HEK293 (cell line): ENCODE measurements around the gene TMEM61.

ENCODE experiments used
- CTCF ChIA-PET: fragments of 350-600 bp; formaldehyde crosslinking; extraction: SDS; loops from one replicate; lab custom pipeline; 2021; ENCODE audit warnings: antibody characterized with exemption; lab: Yijun Ruan, JAX
- POLR2A ChIA-PET: fragments of 300-600 bp; formaldehyde crosslinking; extraction: SDS; loops from one replicate; lab custom pipeline; 2020; ENCODE audit warnings: antibody characterized with exemption, inconsistent platforms; lab: Yijun Ruan, JAX
- H3K27ac ChIP-seq: fragments of 200-500 bp; sonication (Bioruptor generic); 2 replicates; pipeline ENCODE4 v1.5.1; 2014; ENCODE audit warnings: low read depth, low read length, control low read depth, inconsistent platforms; ENCODE audit errors: extremely low read depth
- H3K36me3 ChIP-seq, 2 experiments: fragments of 200-500 bp in 1 of 2; sonication (Bioruptor generic) in 1 of 2; 1 replicate in 1 of 2; 2 replicates in 1 of 2; pipeline ENCODE4 v1.5.1; 2014 to 2017; ENCODE audit warnings: inconsistent platforms in 2 of 2, low read length in 2 of 2; ENCODE audit not compliant: control insufficient read depth in 2 of 2, insufficient read depth in 1 of 2
- H3K4me1 ChIP-seq: fragments of 200-500 bp; sonication (Bioruptor generic); 2 replicates; pipeline ENCODE4 v1.5.1; 2014; ENCODE audit warnings: mild to moderate bottlenecking, low read length, inconsistent platforms; ENCODE audit not compliant: control insufficient read depth, insufficient read depth
- H3K4me3 ChIP-seq: 2 replicates; pipeline ENCODE4 v1.5.1; 2011; ENCODE audit warnings: low read depth, mild to moderate bottlenecking, control low read depth, low read length, moderate library complexity
- H3K9me3 ChIP-seq: fragments of 200-500 bp; sonication (Bioruptor generic); 2 replicates; pipeline ENCODE4 v1.5.1; 2014; ENCODE audit warnings: low read depth, low read length, inconsistent platforms; ENCODE audit not compliant: control insufficient read depth, insufficient read depth
- GLI4 ChIP-seq: fragments of 450-650 bp; formaldehyde crosslinking; IDR thresholded peaks from 2 replicates; pipeline ENCODE4 v1.5.1; 2016; ENCODE audit warnings: missing biosample characterization, missing genetic modification characterization
- HOXC10 ChIP-seq: sonication (generic); formaldehyde crosslinking; IDR thresholded peaks from 2 replicates; pipeline ENCODE4 v1.8.1; 2023; ENCODE audit warnings: mild to moderate bottlenecking, missing genetic modification reagents
- KLF10 ChIP-seq: fragments of 450-650 bp; IDR thresholded peaks from 2 replicates; pipeline ENCODE4 v1.5.1; 2018; ENCODE audit warnings: missing biosample characterization, mild to moderate bottlenecking, missing genetic modification characterization
- KLF7 ChIP-seq: fragments of 450-650 bp; formaldehyde crosslinking; IDR thresholded peaks from 2 replicates; pipeline ENCODE4 v1.5.1; 2016; ENCODE audit warnings: missing biosample characterization, missing genetic modification characterization, borderline replicate concordance
- SALL2 ChIP-seq: fragments of 450-650 bp; formaldehyde crosslinking; IDR thresholded peaks from 2 replicates; pipeline ENCODE4 v1.5.0; 2017; ENCODE audit warnings: missing biosample characterization, mild to moderate bottlenecking, missing genetic modification characterization, borderline replicate concordance
- SP7 ChIP-seq: fragments of 450-650 bp; formaldehyde crosslinking; IDR thresholded peaks from 2 replicates; pipeline ENCODE4 v1.5.1; 2016; ENCODE audit warnings: missing biosample characterization, missing genetic modification characterization
- TRIM28 ChIP-seq: IDR thresholded peaks from 2 replicates; pipeline ENCODE4 v1.6.1; 2011; ENCODE audit warnings: low read length, control low read depth, borderline replicate concordance
- ZBTB21 ChIP-seq: fragments of 450-650 bp; formaldehyde crosslinking; IDR thresholded peaks from 2 replicates; pipeline ENCODE4 v1.5.1; 2017; ENCODE audit warnings: missing biosample characterization, missing genetic modification characterization
- ZBTB7A ChIP-seq: fragments of 450-650 bp; formaldehyde crosslinking; IDR thresholded peaks from 2 replicates; pipeline ENCODE4 v1.5.1; 2016; ENCODE audit warnings: low read depth, missing biosample characterization, missing genetic modification characterization
- ZFP37 ChIP-seq: fragments of 450-650 bp; formaldehyde crosslinking; IDR thresholded peaks from 2 replicates; pipeline ENCODE4 v1.5.1; 2016; ENCODE audit warnings: missing biosample characterization, missing genetic modification characterization
- ZFP69B ChIP-seq: fragments of 450-650 bp; formaldehyde crosslinking; IDR thresholded peaks from 2 replicates; pipeline ENCODE4 v1.5.1; 2016; ENCODE audit warnings: missing biosample characterization, missing genetic modification characterization
- ZNF121 ChIP-seq: fragments of 450-650 bp; formaldehyde crosslinking; IDR thresholded peaks from 2 replicates; pipeline ENCODE4 v1.5.1; 2016; ENCODE audit warnings: missing biosample characterization, missing genetic modification characterization
- ZNF16 ChIP-seq: fragments of 450-650 bp; formaldehyde crosslinking; IDR thresholded peaks from 2 replicates; pipeline ENCODE4 v1.5.1; 2016; ENCODE audit warnings: low read depth, missing biosample characterization, missing genetic modification characterization
- ZNF202 ChIP-seq: fragments of 450-650 bp; formaldehyde crosslinking; IDR thresholded peaks from 2 replicates; pipeline ENCODE4 v1.5.1; 2016; ENCODE audit warnings: missing biosample characterization, missing genetic modification characterization, borderline replicate concordance
- ZNF23 ChIP-seq: fragments of 450-650 bp; formaldehyde crosslinking; IDR thresholded peaks from 2 replicates; pipeline ENCODE4 v1.5.1; 2016; ENCODE audit warnings: missing biosample characterization, missing genetic modification characterization, borderline replicate concordance
- ZNF335 ChIP-seq: fragments of 450-650 bp; formaldehyde crosslinking; conservative IDR thresholded peaks from 2 replicates; pipeline ENCODE4 v1.5.1; 2016; ENCODE audit warnings: missing biosample characterization, missing genetic modification characterization
- ZNF341 ChIP-seq: fragments of 450-650 bp; formaldehyde crosslinking; IDR thresholded peaks from 2 replicates; pipeline ENCODE4; 2016; ENCODE audit warnings: low read depth, missing biosample characterization, missing genetic modification characterization
- ZNF366 ChIP-seq: fragments of 450-650 bp; formaldehyde crosslinking; conservative IDR thresholded peaks from 2 replicates; pipeline ENCODE4 v1.5.1; 2016; ENCODE audit warnings: missing biosample characterization, missing genetic modification characterization
- ZNF391 ChIP-seq: fragments of 450-650 bp; formaldehyde crosslinking; IDR thresholded peaks from 2 replicates; pipeline ENCODE4 v1.5.1; 2016; ENCODE audit warnings: low read depth, missing biosample characterization, missing genetic modification characterization, borderline replicate concordance
- ZNF514 ChIP-seq: fragments of 450-650 bp; formaldehyde crosslinking; IDR thresholded peaks from 2 replicates; pipeline ENCODE4 v1.5.1; 2016; ENCODE audit warnings: missing biosample characterization, missing genetic modification characterization
- ZNF558 ChIP-seq: fragments of 450-650 bp; formaldehyde crosslinking; IDR thresholded peaks from 2 replicates; pipeline ENCODE4 v1.5.1; 2016; ENCODE audit warnings: missing biosample characterization, missing genetic modification characterization
- ZNF610 ChIP-seq: fragments of 450-650 bp; formaldehyde crosslinking; IDR thresholded peaks from 2 replicates; pipeline ENCODE4 v1.5.1; 2016; ENCODE audit warnings: missing biosample characterization, missing genetic modification characterization, borderline replicate concordance
- ZNF677 ChIP-seq: fragments of 450-650 bp; IDR thresholded peaks from 2 replicates; pipeline ENCODE4 v1.5.0; 2018; ENCODE audit warnings: missing biosample characterization, mild to moderate bottlenecking, missing genetic modification characterization, moderate library complexity
- ZNF777 ChIP-seq: fragments of 450-650 bp; formaldehyde crosslinking; IDR thresholded peaks from 2 replicates; pipeline ENCODE4 v1.5.1; 2017; ENCODE audit warnings: missing biosample characterization, missing genetic modification characterization, borderline replicate concordance
- ZNF792 ChIP-seq: fragments of 450-650 bp; formaldehyde crosslinking; IDR thresholded peaks from 2 replicates; pipeline ENCODE4 v1.5.1; 2016; ENCODE audit warnings: missing biosample characterization, missing genetic modification characterization
- TF ChIP-seq, protein P1 (sequence below): fragments of 450-650 bp; formaldehyde crosslinking; IDR thresholded peaks from 2 replicates; pipeline ENCODE4 v1.5.1; 2016; ENCODE audit warnings: missing biosample characterization, missing genetic modification characterization
- TF ChIP-seq, protein P2 (sequence below): fragments of 450-650 bp; formaldehyde crosslinking; IDR thresholded peaks from 2 replicates; pipeline ENCODE4 v1.5.1; 2016; ENCODE audit warnings: missing biosample characterization, missing genetic modification characterization, low read depth
- TF ChIP-seq, protein P3 (sequence below): fragments of 450-650 bp; formaldehyde crosslinking; conservative IDR thresholded peaks from 2 replicates; pipeline ENCODE4 v1.5.1; 2016; ENCODE audit warnings: low read depth, missing biosample characterization, missing genetic modification characterization

The TMEM61 gene

DNA sequence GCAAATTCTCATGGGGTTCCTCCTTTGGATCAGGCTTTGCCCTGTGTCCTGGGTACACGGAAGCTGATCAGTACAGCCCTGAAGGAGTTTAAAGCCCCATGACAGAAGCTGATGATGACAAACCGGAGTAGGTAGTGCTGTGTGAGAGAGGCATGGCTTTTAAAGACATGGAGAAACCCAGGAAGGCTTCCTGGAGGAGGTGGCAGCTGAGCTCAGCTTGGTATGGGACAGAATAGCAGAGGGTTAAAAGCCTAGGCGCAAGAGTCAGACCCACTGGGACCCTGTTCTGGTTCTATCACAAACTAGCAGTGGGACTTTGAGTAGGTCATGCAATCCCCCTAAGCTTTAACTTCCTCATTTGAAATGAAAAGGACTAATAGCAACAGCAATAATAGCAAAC is 6.1 kb downstream of the TMEM61 start:
- TF ChIP-seq KLF10: no peak
- TF ChIP-seq KLF7 (tag by site-specific recombination): no peak
- TF ChIP-seq ZFP69B (tag by site-specific recombination): no peak
- TF ChIP-seq, protein P1, sequence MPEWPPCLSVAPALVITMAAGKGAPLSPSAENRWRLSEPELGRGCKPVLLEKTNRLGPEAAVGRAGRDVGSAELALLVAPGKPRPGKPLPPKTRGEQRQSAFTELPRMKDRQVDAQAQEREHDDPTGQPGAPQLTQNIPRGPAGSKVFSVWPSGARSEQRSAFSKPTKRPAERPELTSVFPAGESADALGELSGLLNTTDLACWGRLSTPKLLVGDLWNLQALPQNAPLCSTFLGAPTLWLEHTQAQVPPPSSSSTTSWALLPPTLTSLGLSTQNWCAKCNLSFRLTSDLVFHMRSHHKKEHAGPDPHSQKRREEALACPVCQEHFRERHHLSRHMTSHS (tag by site-specific recombination): no peak
- TF ChIP-seq, protein P2, sequence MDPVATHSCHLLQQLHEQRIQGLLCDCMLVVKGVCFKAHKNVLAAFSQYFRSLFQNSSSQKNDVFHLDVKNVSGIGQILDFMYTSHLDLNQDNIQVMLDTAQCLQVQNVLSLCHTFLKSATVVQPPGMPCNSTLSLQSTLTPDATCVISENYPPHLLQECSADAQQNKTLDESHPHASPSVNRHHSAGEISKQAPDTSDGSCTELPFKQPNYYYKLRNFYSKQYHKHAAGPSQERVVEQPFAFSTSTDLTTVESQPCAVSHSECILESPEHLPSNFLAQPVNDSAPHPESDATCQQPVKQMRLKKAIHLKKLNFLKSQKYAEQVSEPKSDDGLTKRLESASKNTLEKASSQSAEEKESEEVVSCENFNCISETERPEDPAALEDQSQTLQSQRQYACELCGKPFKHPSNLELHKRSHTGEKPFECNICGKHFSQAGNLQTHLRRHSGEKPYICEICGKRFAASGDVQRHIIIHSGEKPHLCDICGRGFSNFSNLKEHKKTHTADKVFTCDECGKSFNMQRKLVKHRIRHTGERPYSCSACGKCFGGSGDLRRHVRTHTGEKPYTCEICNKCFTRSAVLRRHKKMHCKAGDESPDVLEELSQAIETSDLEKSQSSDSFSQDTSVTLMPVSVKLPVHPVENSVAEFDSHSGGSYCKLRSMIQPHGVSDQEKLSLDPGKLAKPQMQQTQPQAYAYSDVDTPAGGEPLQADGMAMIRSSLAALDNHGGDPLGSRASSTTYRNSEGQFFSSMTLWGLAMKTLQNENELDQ (tag by site-specific recombination): no peak
- TF ChIP-seq ZNF121 (tag by site-specific recombination): no peak
- TF ChIP-seq ZNF558 (tag by site-specific recombination): no peak
- no peak for TF ChIP-seq ZNF391 (tag by site-specific recombination)
- no peak for TF ChIP-seq ZBTB21 (tag by site-specific recombination)
- no peak for TF ChIP-seq GLI4 (tag by site-specific recombination)
- TF ChIP-seq ZFP37 (tag by site-specific recombination): no peak
- no peak for TF ChIP-seq TRIM28
- no peak for TF ChIP-seq ZNF677
- no peaks in the 10 kb centered on the region for H3K9me3 ChIP-seq
- H3K4me1 ChIP-seq: peaks cover 5% of the 10 kb centered on the region; the same call in 1 of the 2 replicates
- ChIA-PET POLR2A (no interaction called here), CTCF (interaction anchor here (0.6 to 5.7 kb wide), 4 partner anchors 10 to 42 kb away, joined by 5 to 22 read pairs (median 8); no protein-coding TSS in a partner anchor)
- no peak overlapping the region for H3K27ac ChIP-seq
- H3K36me3 ChIP-seq: no peaks in the 10 kb centered on the region
- H3K4me3 ChIP-seq: no peak overlapping the region

DNA sequence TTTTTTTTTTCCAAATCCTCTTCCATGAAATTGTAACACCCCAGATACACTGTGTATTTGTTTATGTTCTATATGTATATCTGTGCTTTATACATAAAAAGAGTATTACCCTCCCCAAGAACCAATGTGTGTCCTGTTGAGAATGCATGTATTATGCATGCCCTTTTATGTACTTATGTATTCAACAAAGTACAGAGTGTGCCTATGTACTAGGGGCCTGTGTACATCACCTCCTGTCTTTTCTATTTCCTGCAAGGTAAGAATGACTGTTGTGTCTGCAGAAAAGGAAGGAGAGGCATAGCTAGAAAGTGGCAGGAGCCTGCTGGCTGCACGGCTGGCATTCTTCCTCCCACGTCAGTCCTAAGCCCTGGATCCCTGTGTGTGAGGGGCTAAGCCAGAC is 7.0 kb downstream of the TMEM61 start:
- Histone ChIP-seq H3K36me3 (no peaks in the 10 kb centered on the region), H3K4me1 (peaks cover 5% of the 10 kb centered on the region; the same call in 1 of the 2 replicates), H3K4me3 (no peak overlapping the region), H3K9me3 (no peaks in the 10 kb centered on the region), H3K27ac (no peak overlapping the region)
- ChIA-PET CTCF (interaction anchor here (0.6 to 5.7 kb wide), 4 partner anchors 9 to 42 kb away, joined by 5 to 22 read pairs (median 8); no protein-coding TSS in a partner anchor), POLR2A (no interaction called here)
- TF ChIP-seq ZNF792 (tag by site-specific recombination) (no peak), ZNF610 (tag by site-specific recombination) (no peak), ZNF366 (no peak), ZNF777 (tag by site-specific recombination) (no peak), ZNF202 (tag by site-specific recombination) (no peak), ZNF16 (no peak), ZNF23 (no peak), SALL2 (no peak), ZNF335 (tag by site-specific recombination) (no peak), ZBTB7A (tag by site-specific recombination) (no peak), ZNF341 (tag by site-specific recombination) (no peak), SP7 (tag by site-specific recombination) (no peak), HOXC10 (CRISPR knock-in tag) (no peak), ZNF514 (tag by site-specific recombination) (no peak)
- TF ChIP-seq, protein P3, sequence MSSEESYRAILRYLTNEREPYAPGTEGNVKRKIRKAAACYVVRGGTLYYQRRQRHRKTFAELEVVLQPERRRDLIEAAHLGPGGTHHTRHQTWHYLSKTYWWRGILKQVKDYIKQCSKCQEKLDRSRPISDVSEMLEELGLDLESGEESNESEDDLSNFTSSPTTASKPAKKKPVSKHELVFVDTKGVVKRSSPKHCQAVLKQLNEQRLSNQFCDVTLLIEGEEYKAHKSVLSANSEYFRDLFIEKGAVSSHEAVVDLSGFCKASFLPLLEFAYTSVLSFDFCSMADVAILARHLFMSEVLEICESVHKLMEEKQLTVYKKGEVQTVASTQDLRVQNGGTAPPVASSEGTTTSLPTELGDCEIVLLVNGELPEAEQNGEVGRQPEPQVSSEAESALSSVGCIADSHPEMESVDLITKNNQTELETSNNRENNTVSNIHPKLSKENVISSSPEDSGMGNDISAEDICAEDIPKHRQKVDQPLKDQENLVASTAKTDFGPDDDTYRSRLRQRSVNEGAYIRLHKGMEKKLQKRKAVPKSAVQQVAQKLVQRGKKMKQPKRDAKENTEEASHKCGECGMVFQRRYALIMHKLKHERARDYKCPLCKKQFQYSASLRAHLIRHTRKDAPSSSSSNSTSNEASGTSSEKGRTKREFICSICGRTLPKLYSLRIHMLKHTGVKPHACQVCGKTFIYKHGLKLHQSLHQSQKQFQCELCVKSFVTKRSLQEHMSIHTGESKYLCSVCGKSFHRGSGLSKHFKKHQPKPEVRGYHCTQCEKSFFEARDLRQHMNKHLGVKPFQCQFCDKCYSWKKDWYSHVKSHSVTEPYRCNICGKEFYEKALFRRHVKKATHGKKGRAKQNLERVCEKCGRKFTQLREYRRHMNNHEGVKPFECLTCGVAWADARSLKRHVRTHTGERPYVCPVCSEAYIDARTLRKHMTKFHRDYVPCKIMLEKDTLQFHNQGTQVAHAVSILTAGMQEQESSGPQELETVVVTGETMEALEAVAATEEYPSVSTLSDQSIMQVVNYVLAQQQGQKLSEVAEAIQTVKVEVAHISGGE: no peak
- TF ChIP-seq, protein P2 (tag by site-specific recombination): no peak
